Measurements from ENCODE around the gene KAT2A. TPM values are rescaled to one million over a fixed set of nuclear protein-coding genes. Genes with fewer than 3 reads are reported as not detected.

The KAT2A gene
- total RNA-seq, 1 experiment from 2014 or later: 41.2 TPM

- Histone ChIP-seq H3K4me3 (replicated peaks in 1 of 2; ENCODE audit: low read depth in 1 of 2, low read length in 2 of 2) (no peak overlapping the region), H3K4me2 (ENCODE audit: low read length) (no peak overlapping the region), H2AFZ (ENCODE audit: low read depth, low read length, poor library complexity, severe bottlenecking) (no peak overlapping the region), H3K79me2 (ENCODE audit: insufficient read depth, low read length) (peaks cover 42% of the 10 kb centered on the region), H3K4me1 (ENCODE audit: control insufficient read depth in 1 of 2, insufficient read depth in 2 of 2, low read length in 2 of 2) (no peaks in the 10 kb centered on the region), H3K27ac (ENCODE audit: low read depth, low read length) (no peak overlapping the region), H4K20me1 (ENCODE audit: insufficient read depth) (no peaks in the 10 kb centered on the region), H3K9ac (ENCODE audit: low read length) (no peak overlapping the region), H3K9me3 (ENCODE audit: control insufficient read depth in 1 of 2, insufficient read depth in 1 of 2, low read depth in 1 of 2, low read length in 2 of 2) (no peaks in the 10 kb centered on the region), H3K27me3 (ENCODE audit: insufficient read depth, low read length) (no peaks in the 10 kb centered on the region), H3K36me3 (ENCODE audit: control insufficient read depth in 1 of 2, insufficient read depth in 2 of 2, low read length in 2 of 2) (peaks cover 29 to 45% of the 10 kb centered on the region in 2 experiments; a peak in 3 of 4 replicates), H3K9me2 (ENCODE audit: insufficient read depth) (no peaks in the 10 kb centered on the region)
- ChIA-PET POLR2A (no interaction called here), CTCF (no interaction called here), RAD21 (ENCODE audit: low non-redundant PET in 1 of 2, low total read pairs in 2 of 2, uncharacterized antibody in 2 of 2, unreplicated experiment in 2 of 2) (no interaction called here)
- DNase-seq (ENCODE audit: low read depth, low spot score): no peak
- TF ChIP-seq TCF7L2 (IDR thresholded peaks at IDR 0.05; ENCODE audit: borderline replicate concordance, extremely low read depth, insufficient read depth, insufficient read length): no peak
- TF ChIP-seq EZH2 (IDR thresholded peaks at IDR 0.05): no peak
- no peak for TF ChIP-seq EZH2phosphoT487 (IDR thresholded peaks at IDR 0.05; ENCODE audit: borderline replicate concordance)
- TF ChIP-seq SP1 (IDR thresholded peaks at IDR 0.05; ENCODE audit: low read depth): no peak
- TF ChIP-seq MAX (IDR thresholded peaks at IDR 0.05): no peak
- TF ChIP-seq ZFX (IDR thresholded peaks at IDR 0.05): no peak
- no peak for TF ChIP-seq POLR2AphosphoS5 (IDR thresholded peaks at IDR 0.05; ENCODE audit: low read depth, low read length)
- no peak for TF ChIP-seq CTCF (IDR thresholded peaks at IDR 0.05 in 2 of 3, conservative IDR thresholded peaks at IDR 0.05 in 1 of 3; ENCODE audit: borderline replicate concordance in 1 of 3, insufficient read depth in 1 of 3, low read depth in 2 of 3, low read length in 2 of 3)
- no peak for TF ChIP-seq JUND (IDR thresholded peaks at IDR 0.05)
- no peak for TF ChIP-seq REST (IDR thresholded peaks at IDR 0.05; ENCODE audit: low read depth)
- no peak for TF ChIP-seq SIN3A (IDR thresholded peaks at IDR 0.05; ENCODE audit: low read depth)
- no peak for TF ChIP-seq POLR2A (IDR thresholded peaks at IDR 0.05; ENCODE audit: borderline replicate concordance, extremely low read depth, insufficient read depth, insufficient read length)
- no peak for TF ChIP-seq ELF1 (IDR thresholded peaks at IDR 0.05; ENCODE audit: borderline replicate concordance, low read depth)
- no TSS peak for BruUV-seq (replicated peaks)
- ATAC-seq: no peak
- intact Hi-C loops (cut with micrococcal nuclease): no loop called here
Observed at GRCh38 chr17:42129109-42129837, 8.1 kb upstream of the KAT2A start.
